HG03571 (cell line): ENCODE measurements around the gene UCN2.
"Not testable (repeated sequence)": the region's sequence is repeated elsewhere in the genome, so short reads cannot be mapped to it uniquely, and the experiment has no call there.

ENCODE experiments used
- ATAC-seq: cut with Tn5 transposase; IDR thresholded peaks from one replicate; pipeline ENCODE4 v1.9.1; 2021; ENCODE audit not compliant: unreplicated experiment

Gene UCN2

GRCh38 chr3:48543271-48543866 lies 20.2 kb downstream of the UCN2 start:
- no peak for ATAC-seq

- no peak for ATAC-seq
These were observed 25.1 kb downstream of the UCN2 start for GRCh38 chr3:48538451-48538850.

GRCh38 chr3:48536785-48537184 lies 26.8 kb downstream of the UCN2 start:
- ATAC-seq: no peak

GRCh38 chr3:48536116-48536515 lies 27.5 kb downstream of the UCN2 start:
- ATAC-seq: no peak

- ATAC-seq: no peak
These were observed 28.0 kb downstream of the UCN2 start for GRCh38 chr3:48535578-48535977.

- ATAC-seq: no peak
These were observed 30.6 kb downstream of the UCN2 start for GRCh38 chr3:48532977-48533337.

- no peak for ATAC-seq
These were observed 31.2 kb downstream of the UCN2 start for GRCh38 chr3:48532271-48532976.

- not testable (repeated sequence) for ATAC-seq
These were observed 32.9 kb downstream of the UCN2 start for GRCh38 chr3:48530701-48531100.

- no peak for ATAC-seq
These were observed 34.8 kb downstream of the UCN2 start for GRCh38 chr3:48528754-48529153.

GRCh38 chr3:48528048-48528447 lies 35.5 kb downstream of the UCN2 start:
- no peak for ATAC-seq

- no peak for ATAC-seq
These were observed 38.6 kb downstream of the UCN2 start for GRCh38 chr3:48524970-48525369.

GRCh38 chr3:48521635-48522034 lies 41.9 kb downstream of the UCN2 start:
- ATAC-seq: no peak

- ATAC-seq: no peak
These were observed 44.3 kb downstream of the UCN2 start for GRCh38 chr3:48519277-48519643.

- no peak for ATAC-seq
These were observed 44.8 kb downstream of the UCN2 start for GRCh38 chr3:48518638-48519276.

- ATAC-seq: no peak
These were observed 45.5 kb downstream of the UCN2 start for GRCh38 chr3:48518069-48518468.

GRCh38 chr3:48516571-48516970 lies 47.0 kb downstream of the UCN2 start:
- no peak for ATAC-seq

- no peak for ATAC-seq
These were observed 49.0 kb downstream of the UCN2 start for GRCh38 chr3:48514431-48515227.
